ENCODE data around the gene GPX4. TPM values are rescaled to one million over a fixed set of nuclear protein-coding genes. Genes with fewer than 3 reads are reported as not detected.
"Not testable (repeated sequence)": the region's sequence is repeated elsewhere in the genome, so short reads cannot be mapped to it uniquely, and the experiment has no call there.

Gene GPX4
- total RNA-seq, 1 donor from 2014 or later, result 190 TPM

DNA sequence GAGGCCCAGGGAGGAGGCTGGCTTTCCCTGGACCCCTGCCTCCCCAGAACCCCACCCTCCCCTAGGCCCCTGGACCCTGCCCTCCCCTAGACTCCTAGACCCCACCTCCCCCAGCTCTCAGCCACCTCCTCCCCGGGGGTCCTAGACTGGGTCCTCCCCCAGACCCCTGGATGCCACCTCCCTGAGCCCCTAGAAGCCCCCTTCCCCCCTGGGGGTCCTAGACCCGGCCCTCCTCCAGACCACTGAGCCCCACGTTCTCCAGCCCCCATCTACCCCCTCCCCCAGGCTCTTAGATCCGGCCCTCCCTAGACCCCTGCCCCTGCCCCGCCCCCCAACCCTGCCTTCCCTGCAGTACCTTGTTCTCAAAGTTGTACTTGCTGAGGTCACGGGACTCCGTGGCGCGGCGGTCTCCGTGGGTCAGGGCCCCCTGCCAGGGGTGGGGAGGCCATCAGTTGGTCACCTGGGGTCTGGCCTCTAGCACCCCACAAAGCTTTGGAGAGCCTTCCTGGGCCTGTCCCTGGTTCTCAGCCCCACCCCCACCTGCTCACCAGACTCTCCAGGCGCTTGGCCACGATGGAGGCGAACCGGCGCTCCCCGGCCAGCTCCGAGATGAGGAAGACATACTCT, 8.0 kb downstream of the GPX4 start:
- H3K4me1 Mint-ChIP-seq, result peaks cover 1% of the 10 kb centered on the region
- TF ChIP-seq, protein P1, sequence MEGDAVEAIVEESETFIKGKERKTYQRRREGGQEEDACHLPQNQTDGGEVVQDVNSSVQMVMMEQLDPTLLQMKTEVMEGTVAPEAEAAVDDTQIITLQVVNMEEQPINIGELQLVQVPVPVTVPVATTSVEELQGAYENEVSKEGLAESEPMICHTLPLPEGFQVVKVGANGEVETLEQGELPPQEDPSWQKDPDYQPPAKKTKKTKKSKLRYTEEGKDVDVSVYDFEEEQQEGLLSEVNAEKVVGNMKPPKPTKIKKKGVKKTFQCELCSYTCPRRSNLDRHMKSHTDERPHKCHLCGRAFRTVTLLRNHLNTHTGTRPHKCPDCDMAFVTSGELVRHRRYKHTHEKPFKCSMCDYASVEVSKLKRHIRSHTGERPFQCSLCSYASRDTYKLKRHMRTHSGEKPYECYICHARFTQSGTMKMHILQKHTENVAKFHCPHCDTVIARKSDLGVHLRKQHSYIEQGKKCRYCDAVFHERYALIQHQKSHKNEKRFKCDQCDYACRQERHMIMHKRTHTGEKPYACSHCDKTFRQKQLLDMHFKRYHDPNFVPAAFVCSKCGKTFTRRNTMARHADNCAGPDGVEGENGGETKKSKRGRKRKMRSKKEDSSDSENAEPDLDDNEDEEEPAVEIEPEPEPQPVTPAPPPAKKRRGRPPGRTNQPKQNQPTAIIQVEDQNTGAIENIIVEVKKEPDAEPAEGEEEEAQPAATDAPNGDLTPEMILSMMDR (IDR thresholded peaks at IDR 0.05; ENCODE audit: unreplicated experiment), result no peak
- no peaks in the 10 kb centered on the region for H3K27me3 Mint-ChIP-seq (ENCODE audit: low read depth)
- DNase-seq (ENCODE audit: low spot score in 2 of 2, unreplicated experiment in 2 of 2), result no peak
- H3K9me3 Mint-ChIP-seq, result no peaks in the 10 kb centered on the region
- H3K27ac Mint-ChIP-seq, result no peak overlapping the region
- H3K4me3 Mint-ChIP-seq, result no peak overlapping the region
- H3K36me3 Mint-ChIP-seq, result no peaks in the 10 kb centered on the region

DNA sequence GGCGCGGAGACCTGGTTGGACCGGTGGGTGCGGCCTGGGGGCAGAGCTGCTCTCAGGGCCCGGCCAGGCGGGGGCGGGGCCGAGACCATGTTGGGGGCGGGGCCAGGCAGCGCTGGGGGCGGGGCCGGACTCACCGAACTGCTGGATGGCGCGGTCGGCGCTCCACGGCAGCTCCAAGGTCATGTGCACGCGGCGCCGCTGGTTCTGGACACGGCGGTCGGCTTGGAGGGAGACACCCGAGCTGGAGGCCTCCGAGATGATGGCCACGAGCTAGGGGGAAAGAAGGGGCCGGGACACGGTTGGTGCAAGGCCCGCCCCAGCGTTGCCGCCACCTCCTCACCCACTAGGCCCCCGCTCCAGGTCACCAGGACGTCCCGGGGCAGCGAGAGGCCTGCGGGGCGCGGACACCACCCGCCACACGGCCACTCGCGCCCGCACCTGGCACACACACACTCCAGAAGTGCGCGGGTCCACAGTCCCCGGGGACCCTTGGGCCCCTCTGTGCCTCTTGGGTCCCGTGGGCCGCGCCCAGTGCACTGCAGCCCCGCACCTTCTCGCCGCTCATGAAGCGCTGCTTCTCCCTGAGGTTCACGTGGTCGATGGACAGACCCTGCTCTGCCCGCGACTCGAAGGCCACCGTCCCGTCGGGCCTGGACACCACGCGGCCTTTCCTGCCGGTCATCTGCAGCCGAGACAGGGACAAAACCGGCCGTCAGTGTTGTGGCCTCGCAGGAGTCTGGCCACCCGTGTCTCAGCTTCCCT, 8.7 kb downstream of the GPX4 start:
- TF ChIP-seq, protein P1 (IDR thresholded peaks at IDR 0.05; ENCODE audit: unreplicated experiment), result no peak
- DNase-seq (ENCODE audit: low spot score in 2 of 2, unreplicated experiment in 2 of 2), result peak in 1 of 2 experiments; percentile 49
- H3K36me3 Mint-ChIP-seq, result no peaks in the 10 kb centered on the region
- H3K4me3 Mint-ChIP-seq, result no peak overlapping the region
- H3K9me3 Mint-ChIP-seq, result no peaks in the 10 kb centered on the region
- H3K27me3 Mint-ChIP-seq (ENCODE audit: low read depth), result no peaks in the 10 kb centered on the region
- H3K27ac Mint-ChIP-seq, result no peak overlapping the region
- H3K4me1 Mint-ChIP-seq, result no peaks in the 10 kb centered on the region

DNA sequence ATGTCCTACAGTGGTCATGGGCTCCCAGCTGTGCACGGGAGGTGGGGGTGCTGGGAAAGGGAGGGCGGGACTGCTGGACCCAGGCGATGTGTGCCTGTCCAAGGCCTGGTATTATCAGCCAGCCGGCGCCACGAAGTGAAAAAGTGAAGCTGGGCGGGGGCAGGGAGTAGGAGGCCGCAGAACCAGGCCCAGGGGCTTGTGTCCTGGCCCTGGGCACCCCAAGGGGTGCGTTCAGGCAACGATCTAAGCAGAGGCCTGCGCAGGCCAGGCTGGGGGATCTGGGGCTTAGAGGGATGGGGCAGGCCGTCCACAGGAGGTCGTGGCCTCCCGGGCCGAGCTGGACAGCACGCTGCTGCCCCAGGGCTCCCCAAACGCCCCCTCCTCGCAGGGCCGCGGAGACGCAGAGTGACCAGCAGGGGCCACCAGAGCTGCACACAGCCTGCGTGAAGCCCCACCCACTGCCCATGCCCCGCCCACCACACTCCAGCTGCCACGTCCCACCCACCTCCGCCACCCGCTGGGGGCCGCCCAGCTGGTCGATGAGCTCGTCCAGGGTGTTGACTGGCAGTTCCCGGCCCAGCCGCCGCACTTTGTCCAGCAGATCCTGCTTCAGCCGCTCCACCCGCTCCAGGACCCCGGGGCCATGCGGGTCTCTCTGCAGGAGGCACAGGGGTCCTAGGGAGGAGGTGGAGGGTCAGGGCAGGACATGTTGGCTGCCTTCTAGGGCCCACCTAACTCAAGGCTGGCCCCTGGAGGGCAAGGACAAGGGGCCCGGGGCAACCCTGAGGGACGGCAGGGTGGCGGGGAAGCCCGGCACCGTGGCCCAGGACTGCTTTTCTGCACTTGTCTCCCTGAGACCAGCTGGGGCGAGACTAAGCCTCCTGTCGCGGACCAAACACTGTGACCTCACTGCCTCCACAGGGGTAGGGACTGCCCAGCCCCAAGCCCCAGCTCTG, 9.5 kb downstream of the GPX4 start:
- no peaks in the 10 kb centered on the region for H3K36me3 Mint-ChIP-seq
- no peaks in the 10 kb centered on the region for H3K4me1 Mint-ChIP-seq
- H3K4me3 Mint-ChIP-seq, result peak overlapping the region; percentile 17
- no peaks in the 10 kb centered on the region for H3K9me3 Mint-ChIP-seq
- peak overlapping the region; percentile 12 for H3K27ac Mint-ChIP-seq
- H3K27me3 Mint-ChIP-seq (ENCODE audit: low read depth), result no peaks in the 10 kb centered on the region
- TF ChIP-seq, protein P1 (IDR thresholded peaks at IDR 0.05; ENCODE audit: unreplicated experiment), result peak; percentile 80
- DNase-seq (ENCODE audit: low spot score in 2 of 2, unreplicated experiment in 2 of 2), result peak; percentile 92 to 93

DNA sequence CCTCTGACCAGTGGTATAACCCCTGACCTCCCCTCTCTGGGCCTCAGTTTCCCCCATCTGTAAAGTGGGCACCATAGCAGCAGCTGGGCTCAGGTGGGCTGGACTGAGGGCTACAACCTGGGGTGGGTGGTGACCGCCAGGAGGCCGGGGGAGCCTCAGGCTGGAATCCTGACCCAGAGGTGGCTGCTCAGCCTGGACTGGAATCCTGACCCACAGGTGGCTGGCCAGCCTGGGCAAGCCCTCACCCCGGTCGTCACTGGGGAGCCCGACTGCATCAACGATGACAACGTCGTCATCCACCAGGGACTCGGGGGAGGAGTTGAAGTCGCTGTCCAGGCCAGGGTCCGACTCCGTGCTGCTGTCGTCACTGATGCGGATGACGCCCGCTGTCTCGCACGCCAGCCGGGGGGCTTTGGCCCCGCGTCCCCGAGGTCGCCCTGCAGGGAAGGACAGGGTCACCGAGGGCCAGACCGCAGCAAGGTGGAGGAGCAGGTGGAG, 10.2 kb downstream of the GPX4 start:
- no peaks in the 10 kb centered on the region for H3K4me1 Mint-ChIP-seq
- no peak overlapping the region for H3K27ac Mint-ChIP-seq
- H3K9me3 Mint-ChIP-seq, result no peaks in the 10 kb centered on the region
- no peaks in the 10 kb centered on the region for H3K27me3 Mint-ChIP-seq (ENCODE audit: low read depth)
- TF ChIP-seq, protein P1 (IDR thresholded peaks at IDR 0.05; ENCODE audit: unreplicated experiment), result no peak
- no peak for DNase-seq (ENCODE audit: low spot score in 2 of 2, unreplicated experiment in 2 of 2)
- H3K4me3 Mint-ChIP-seq, result no peak overlapping the region
- H3K36me3 Mint-ChIP-seq, result peaks cover 4% of the 10 kb centered on the region

DNA sequence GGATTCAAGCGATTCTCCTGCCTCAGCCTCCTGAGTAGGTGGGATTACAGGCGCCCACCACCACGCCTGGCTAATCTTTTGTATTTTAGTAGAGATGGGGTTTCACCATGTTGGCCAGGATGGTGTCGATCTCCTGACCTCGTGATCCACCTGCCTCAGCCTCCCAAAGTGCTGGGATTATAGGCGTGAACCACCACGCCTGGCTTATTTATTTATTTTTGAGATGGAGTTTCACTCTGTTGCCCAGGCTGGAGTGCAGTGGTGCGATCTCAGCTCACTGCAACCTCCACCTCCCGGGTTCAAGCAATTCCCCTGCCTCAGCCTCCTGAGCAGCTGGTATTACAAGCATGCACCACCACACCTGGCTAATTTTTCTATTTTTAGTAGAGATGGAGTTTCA, 10.9 kb downstream of the GPX4 start:
- H3K27me3 Mint-ChIP-seq (ENCODE audit: low read depth); H3K27ac Mint-ChIP-seq: not testable (repeated sequence)

More for the DNA sequence above, 10.9 kb downstream of the GPX4 start:
- H3K9me3 Mint-ChIP-seq; H3K36me3 Mint-ChIP-seq; H3K4me3 Mint-ChIP-seq; H3K4me1 Mint-ChIP-seq; DNase-seq (ENCODE audit: low spot score in 2 of 2, unreplicated experiment in 2 of 2): not testable (repeated sequence)
